NCI-H526 (cell line): ENCODE results near the gene DNAJC18.
"Not testable (repeated sequence)": the region's sequence is repeated elsewhere in the genome, so short reads cannot be mapped to it uniquely, and the experiment has no call there.

Source experiments
- DNase-seq, 2 experiments: peaks; one replicate each; lab custom pipeline; 2025; lab: John Stamatoyannopoulos, UW

Gene DNAJC18

GRCh38 chr5:139426203-139426885, 13.0 kb downstream of the DNAJC18 start:
- no peak for DNase-seq

GRCh38 chr5:139425497-139425896, 13.8 kb downstream of the DNAJC18 start:
- DNase-seq: no peak

DNA sequence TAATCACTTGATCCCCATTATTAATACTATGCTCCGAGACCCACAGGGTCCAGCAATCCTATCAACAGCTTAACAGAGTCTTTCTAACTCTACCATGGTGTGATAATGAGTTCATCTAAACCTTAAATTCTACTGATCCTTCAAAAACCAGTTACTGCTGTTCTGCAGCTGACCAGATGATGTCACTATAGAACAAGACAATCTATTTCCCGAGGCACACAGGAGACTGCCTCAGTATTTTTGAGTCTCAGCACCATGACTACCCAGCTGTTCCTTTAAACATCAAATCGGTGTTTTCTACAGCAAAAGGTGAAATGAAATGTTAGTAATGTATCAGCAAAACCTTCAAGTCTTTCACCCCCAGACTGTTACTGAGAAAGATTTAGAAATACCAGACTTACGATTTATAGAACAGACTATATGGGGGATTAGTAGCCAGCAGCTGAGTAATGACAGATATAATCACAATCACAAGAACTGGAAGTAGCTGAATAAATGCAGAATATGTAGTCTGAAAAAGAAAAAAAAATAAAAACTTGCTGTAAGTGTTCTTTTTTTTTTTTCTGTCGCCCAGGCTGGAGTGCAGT, 16.9 kb downstream of the DNAJC18 start:
- peak; percentile 66 to 83 for DNase-seq

DNA sequence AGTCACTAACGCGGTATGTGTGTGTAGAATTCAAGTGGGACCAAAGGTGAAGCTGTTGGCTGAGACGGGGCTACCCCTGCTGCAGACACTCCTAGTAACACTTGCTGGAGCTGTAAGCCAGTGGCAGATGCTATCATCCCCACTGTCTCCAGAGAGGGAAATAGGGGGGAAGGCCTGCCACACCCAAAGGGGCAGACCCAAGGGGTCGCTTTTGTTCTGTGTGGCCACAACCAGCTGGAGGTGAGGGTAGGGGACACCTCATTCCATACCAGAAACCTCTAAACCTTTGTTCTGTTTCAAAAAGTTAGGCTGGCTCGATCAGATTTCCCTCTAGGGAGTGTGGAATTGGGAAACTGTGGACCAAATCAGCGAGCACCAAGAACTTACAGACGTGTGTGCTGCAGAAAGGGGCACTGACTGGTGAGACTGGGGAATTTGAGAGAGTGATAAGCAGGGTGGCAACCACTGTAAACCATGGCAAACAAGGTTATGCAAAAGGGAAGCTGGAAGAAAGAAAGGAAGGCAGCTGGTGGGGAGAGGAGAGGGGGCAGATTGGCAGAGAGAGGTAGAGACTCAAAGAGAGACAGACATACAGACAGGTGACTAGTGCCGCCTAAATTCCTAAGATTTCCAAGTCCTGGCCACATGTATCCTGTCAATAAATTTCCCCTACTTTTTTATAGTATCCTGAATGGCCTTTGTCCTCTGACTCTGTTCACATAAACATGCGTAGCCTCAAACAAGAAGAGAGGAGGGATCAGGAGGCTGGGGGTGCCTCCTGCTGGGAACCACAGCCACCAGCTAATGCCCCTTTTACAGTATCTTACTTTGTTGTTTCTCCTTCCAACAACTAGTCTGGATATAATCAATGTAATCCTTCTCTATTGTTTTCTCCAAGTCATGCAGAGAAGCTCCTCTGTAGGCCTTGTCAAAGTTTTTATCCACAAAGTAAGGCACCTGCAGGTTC, 19.8 kb downstream of the DNAJC18 start:
- DNase-seq: no peak

DNA sequence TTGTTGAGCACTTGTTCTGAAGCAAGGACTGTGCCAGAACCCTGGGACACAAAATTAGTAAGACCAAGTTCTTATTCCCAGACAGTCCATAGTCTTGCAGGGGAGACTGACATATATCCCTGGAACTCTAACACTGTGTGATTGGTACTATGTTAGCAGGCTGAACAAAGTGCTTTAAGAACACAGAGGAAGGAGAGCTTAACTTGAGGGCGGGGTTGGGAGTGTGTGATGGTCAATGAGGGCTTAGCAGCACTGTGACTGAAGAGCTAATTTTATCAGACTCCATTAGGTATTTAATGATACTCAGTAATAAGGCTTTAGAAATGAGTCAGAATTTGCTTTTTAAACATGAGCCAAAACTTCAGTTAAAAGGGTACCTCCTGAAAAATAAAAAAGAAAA, 20.5 kb downstream of the DNAJC18 start:
- no peak for DNase-seq

DNA sequence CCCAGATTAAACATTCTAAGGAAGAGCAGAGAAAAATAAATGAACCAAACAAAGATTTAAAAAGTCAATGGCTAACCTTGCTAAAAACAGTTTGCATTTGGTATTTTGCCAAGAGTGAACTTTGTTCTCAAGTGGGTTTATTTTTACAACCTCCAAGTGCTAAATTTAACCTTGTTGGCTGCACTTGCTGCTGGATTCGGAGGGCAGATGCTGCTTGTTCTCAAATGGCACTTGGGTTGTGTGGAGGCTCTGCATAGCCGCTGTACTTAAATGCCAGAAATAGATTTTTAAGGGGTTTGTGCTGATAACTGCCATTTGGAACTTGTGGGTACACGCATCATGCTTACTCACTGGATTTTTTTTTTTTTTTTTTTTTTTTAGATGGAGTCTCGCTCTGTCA, 22.1 kb downstream of the DNAJC18 start:
- DNase-seq: no peak

GRCh38 chr5:139416651-139417050, 22.7 kb downstream of the DNAJC18 start:
- DNase-seq: no peak

DNA sequence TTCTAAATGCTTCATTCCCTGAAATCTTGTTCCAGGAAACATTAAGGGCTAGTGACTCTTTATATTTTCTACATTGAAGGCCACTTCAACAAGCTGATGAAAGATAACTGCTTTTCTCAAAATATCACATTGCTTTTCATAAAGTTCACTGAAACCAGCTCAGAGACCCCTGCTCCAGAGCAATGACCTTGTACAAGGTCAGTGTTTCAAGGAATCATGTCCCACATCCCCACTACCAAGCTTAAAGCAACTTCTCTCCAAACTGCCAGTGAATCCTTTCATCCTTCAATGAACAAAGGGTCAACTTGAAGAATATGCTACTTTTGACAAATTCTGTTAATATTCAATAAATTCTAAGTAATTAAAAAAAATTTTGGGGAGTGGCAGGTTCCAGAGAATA, 23.5 kb downstream of the DNAJC18 start:
- DNase-seq: no peak

DNA sequence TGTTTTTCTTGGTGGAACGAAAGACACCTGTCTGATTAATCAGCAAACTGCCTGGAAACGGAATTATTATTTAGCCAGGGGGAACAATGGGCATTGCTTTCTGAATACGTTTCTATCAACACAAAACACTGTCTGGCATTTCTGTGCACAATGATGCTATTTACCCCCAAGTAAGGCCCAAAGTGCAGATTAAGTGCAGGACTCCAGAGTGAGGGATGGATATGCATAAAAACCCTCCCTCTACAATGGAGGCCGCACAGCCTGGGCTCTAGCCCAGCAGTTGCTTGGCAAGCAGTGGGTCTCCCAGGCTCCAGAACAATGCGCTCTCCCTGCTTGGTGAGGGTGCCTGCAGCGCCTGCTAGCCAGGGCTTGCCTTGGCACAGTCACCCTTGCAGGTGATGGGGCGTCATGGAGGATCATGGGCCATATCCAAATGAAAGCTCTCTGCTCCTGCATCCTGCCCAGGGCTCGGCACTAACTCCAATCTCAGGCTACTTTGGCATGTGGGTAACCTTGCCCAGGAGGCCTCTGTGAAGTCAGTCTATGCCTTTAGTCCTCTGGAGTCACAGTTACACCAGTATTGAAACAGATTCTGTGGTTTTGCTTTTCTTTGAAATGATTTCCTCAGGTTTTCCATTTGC, 24.0 kb downstream of the DNAJC18 start:
- DNase-seq: no peak

- no peak for DNase-seq
These were observed 24.7 kb downstream of the DNAJC18 start for GRCh38 chr5:139414581-139415130.

- DNase-seq: no peak
These were observed 25.4 kb downstream of the DNAJC18 start for GRCh38 chr5:139413963-139414362.

DNA sequence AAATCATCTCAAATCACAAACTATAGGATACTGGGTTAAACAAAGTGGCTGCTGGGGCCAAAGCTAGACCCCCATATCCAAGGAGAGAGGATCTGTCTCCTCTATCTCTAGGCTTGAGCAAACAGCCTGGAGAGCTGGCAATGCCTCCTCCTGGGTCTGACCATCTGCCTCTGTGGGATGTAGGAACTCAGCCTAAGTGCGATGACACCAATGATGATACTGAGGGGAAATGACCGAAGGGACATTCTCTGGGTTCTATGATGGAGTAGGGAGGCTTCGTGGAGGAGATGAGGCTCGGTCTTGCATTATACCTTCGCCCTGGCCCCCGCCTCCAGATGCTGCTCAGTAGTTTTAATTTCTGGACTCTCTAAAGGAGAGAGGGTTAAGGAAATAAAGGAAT, 26.2 kb downstream of the DNAJC18 start:
- no peak for DNase-seq

GRCh38 chr5:139410993-139411828, 28.1 kb downstream of the DNAJC18 start:
- no peak for DNase-seq

DNA sequence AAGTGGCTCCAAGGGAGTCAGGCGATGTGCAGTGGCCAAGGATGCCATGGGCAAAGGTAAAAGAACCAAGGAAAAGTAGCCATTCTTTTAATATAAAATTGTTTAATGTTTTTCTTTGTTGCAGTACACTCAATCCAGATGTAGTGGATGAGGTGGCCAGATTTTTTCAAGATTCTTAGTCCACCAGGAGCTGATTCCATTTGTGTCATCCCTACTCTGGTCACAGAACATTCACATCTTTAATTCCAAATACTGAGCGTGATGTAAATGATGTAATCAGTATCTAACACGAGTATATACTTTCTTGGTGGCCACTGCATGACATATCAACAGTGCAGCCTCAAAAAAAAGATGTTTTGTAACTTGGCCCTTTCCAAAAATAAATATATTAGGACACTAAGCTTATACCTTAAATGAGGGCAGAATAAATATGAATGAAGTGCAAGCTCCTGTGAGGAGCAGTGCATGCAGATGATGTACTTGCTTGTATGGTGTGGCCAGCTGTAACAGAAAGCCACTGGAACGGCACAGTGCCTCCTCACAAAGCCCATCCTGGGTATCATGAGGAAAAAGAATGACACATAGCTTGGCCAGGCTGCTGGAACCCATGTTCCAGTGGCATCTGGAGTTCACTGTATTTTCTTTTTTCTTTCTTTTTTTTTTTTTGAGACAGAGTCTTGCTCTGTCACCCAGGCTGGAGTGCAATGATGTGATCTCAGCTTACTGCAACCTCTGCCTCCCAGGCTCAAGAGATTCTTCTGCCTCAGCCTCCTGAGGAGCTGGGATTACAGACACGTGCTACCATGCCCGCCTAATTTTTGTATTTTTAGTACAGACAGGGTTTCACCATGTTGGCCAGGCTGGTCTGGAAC, 29.0 kb downstream of the DNAJC18 start:
- DNase-seq: no peak

- DNase-seq: not testable (repeated sequence)
These were observed 30.2 kb downstream of the DNAJC18 start for GRCh38 chr5:139409116-139409515.

DNA sequence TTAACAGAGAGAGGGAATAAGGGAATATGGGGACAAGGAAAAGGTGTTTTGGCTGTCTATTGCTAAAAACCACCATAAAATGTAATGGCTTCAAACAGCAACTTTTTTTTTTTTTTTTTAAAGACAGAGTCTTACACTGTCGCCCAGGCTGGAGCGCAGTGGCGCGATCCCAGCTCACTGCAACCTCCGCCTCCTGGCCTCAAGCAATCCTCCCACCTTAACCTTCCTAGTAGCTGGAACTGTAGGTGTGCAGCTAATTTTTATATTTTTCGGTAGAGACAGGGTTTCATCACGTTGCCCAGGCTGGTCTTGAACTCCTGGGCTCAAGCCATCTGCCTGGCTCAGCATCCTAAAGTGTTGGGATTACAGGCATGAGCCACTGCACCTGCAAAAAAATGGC, 31.1 kb downstream of the DNAJC18 start:
- DNase-seq: no peak

DNA sequence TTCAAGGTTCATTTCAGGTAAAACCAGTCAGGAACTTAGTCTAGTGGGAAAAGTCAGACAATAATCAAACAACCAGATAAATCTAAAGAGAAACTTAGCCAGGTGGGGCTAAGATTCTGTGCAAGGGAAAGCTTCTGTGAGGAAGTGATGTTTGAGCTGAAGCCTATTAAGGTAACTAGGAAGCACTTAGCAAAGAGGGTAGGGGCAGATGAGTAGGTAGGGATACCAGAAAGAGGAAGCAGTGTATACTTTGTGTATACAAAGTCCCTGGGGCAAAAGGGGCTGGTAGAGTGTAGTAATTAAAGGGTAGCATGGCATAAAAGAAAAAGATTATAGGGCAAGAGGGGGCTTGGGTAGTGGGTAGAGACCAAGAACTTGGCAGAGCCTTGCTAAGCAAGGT, 31.8 kb downstream of the DNAJC18 start:
- DNase-seq: no peak

DNA sequence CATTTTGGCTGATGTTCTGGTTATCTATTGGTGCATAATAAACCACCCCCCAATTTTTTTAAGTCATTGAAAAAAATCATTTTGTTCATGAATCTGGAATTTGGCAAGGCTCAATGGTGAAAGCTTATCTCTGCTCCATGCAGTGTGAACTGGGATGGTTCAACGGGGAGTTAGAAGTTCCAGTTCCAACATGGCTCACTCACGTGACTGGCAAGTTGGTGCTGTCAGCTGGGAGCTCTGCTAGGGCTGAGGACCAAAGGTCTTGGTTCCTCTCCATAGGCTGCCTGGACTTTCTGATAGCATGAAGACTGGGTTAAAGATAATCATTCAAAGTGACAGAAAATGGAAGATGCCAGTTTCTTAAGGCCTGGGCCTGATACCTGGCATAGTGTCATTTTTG, 32.4 kb downstream of the DNAJC18 start:
- DNase-seq: no peak

- peak; percentile 50 to 64 for DNase-seq
These were observed 34.9 kb downstream of the DNAJC18 start for GRCh38 chr5:139404484-139404840.

DNA sequence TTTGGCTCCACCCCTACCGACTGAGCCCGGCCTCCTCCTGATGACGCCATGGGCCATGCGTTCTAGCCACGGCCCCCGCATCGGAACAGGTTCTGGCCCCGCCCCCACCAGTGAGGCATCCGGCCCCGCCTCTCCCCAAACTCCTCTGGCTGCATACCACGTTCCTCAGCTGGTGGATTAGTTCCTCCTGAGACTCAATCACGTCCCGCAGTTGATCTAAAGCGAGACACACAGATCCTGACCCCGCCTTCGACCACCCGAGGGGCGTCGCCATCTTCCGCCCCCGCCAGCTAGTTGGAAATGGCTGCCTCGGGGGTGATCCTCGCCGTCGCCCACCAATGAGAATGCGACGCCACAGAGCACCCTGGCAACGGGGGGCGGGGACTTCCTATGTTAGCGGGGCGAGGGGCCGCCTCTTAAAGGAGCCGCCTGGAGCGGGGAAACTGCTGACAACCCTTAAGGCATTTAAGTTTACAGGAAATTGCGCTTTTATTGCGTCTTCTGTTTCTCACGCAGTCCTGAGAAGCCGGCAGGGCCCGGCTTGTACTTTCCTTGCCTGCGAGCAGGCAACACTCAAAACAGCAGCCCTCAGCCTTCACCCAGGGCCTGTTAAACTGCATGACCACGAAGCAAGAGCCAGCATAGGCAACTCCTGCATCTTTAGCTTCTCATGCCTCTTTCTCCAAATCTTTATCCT, 35.4 kb downstream of the DNAJC18 start, which contains the start of gene SPATA24:
Gene SPATA24 (minus strand): TSS at position 303 of the 697 bp plus-strand sequence. CDS start 29 bp downstream, at position 274.
- DNase-seq: peak; percentile 97 to 100
